Transverse colon (tissue), 4 donors: ENCODE measurements around the gene ANKS1A. TPM values are rescaled to one million over a fixed set of nuclear protein-coding genes. Genes with fewer than 3 reads are reported as not detected.

Experiments
- DNase-seq: peaks from one replicate; pipeline ENCODE4 v3.0.0-alpha.2; 2019
- H3K27ac ChIP-seq, 4 donors: fragments of 200-600 bp; sonication (generic); 2 replicates each; pipeline ENCODE4 v1.5.1; 2016 to 2018; ENCODE audit warnings: inconsistent platforms in 4 of 4
- H3K27me3 ChIP-seq: fragments of 200-600 bp; sonication (generic); 2 replicates; pipeline ENCODE4 v1.5.1; 2017; ENCODE audit warnings: inconsistent platforms
- H3K36me3 ChIP-seq, 4 donors: fragments of 200-600 bp; sonication (generic); 2 replicates each; pipeline ENCODE4 v1.5.1; 2017 to 2019; ENCODE audit warnings: inconsistent platforms in 4 of 4
- H3K4me1 ChIP-seq, 4 donors: fragments of 200-600 bp; sonication (generic); 2 replicates each; pipeline ENCODE4 v1.5.1; 2017 to 2020; ENCODE audit warnings: inconsistent platforms in 4 of 4
- H3K4me3 ChIP-seq, 4 donors: fragments of 200-600 bp; sonication (generic); 1 replicate in 1 of 4; 2 replicates in 3 of 4; pipeline versions ENCODE4 v1.5.1 to v1.6.1; 2017 to 2019; ENCODE audit warnings: inconsistent platforms in 4 of 4
- H3K9me3 ChIP-seq, 2 donors: fragments of 200-600 bp; sonication (generic); 2 replicates each; pipeline ENCODE4 v1.5.1; 2017 to 2019; ENCODE audit warnings: inconsistent platforms in 2 of 2
- CTCF ChIP-seq, 5 experiments: fragments of 200-600 bp in 3 of 5; fragments of 450-650 bp in 2 of 5; sonication (generic) in 3 of 5; IDR thresholded peaks; 1 replicate in 2 of 5; 2 replicates in 3 of 5; pipeline ENCODE4 v1.5.1; 2016 to 2017; ENCODE audit warnings: antibody characterized with exemption in 5 of 5, inconsistent platforms in 3 of 5, mild to moderate bottlenecking in 2 of 5, moderate library complexity in 1 of 5
- EP300 ChIP-seq: sonication (generic); formaldehyde crosslinking; IDR thresholded peaks from one replicate; pipeline ENCODE4 v1.6.1; 2017; ENCODE audit warnings: antibody characterized with exemption, low read depth
- POLR2A ChIP-seq: fragments of 450-650 bp; IDR thresholded peaks from one replicate; pipeline ENCODE4 v1.6.1; 2016; ENCODE audit warnings: antibody characterized with exemption, mild to moderate bottlenecking, moderate library complexity
- POLR2AphosphoS5 ChIP-seq, 3 donors: sonication (generic); formaldehyde crosslinking; IDR thresholded peaks; one replicate each; pipeline ENCODE4 v1.6.1; 2016; ENCODE audit warnings: antibody characterized with exemption in 3 of 3
- WGBS, 2 donors: methylation state at CpG; one replicate each; pipeline ENCODE4 v1.1.5; 2018; ENCODE audit warnings: low coverage in 1 of 2; 5-methylcytosine and 5-hydroxymethylcytosine counted together
- in situ Hi-C, 4 donors: fragments of 200-750 bp; cut with MboI; loops; one replicate each; pipeline versions ENCODE4 v1.15.0 to v1.15.1; 2017; ENCODE audit warnings: low sequenced_read_pairs in 3 of 4, low pct_ligation_motif_present in 1 of 4, low pct_unique_long_range_greater_than_20kb in 1 of 4
- intact Hi-C: fragments of 100-400 bp; cut with DNase I; formaldehyde crosslinking; loops from one replicate; pipeline ENCODE4 v1.15.1; 2023; ENCODE audit warnings: low total_unique reads
- total RNA-seq, 4 donors: library from RNA; depleted of rRNA; stranded (reverse); fragments of >200 nt; gene quantifications; one replicate each; pipeline ENCODE4 v1.1.0, GENCODE V29; 2016

ANKS1A gene
- total RNA-seq, 4 donors from 2014 or later, result 37.5 to 44.0 (median 38.9) TPM

DNA sequence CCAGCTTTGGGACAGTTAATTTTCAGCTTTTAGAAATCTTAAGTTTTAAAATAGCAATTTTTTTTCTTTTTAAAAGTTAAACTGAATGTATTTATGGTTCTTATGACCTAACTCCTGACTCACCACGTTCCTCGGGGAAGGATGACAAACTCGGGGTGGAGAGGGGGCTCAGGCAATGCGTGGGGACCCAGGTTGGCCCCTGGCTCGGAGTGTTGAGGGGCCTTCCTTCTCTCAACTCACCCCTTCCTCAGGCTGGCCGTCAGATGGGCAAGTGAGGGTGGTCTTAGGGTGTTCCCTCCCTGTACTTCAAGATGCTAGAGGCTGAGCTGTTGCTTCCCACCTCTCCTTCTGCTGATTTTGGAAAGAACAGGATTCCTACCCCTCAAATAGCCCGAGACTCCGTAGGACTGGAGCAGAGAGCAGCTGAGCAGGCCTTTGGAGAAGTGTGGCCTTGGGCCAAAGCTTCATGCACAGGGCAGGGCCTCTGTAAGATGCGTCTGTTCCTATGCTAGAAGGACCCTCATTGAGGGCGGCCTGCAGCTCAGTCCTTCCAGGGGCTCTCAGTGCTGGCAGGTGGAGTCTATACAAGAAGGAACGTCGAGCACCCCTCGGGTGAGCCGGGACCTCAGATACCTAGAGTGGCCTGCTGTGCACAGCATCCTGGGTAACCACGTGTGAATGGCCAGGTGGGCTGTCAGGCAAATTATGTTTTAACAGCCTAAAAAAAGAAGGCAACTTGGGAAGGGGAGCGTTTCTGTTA, 172.8 kb downstream of the ANKS1A start:
- Histone ChIP-seq H3K27ac (no peak overlapping the region), H3K27me3 (no peaks in the 10 kb centered on the region), H3K9me3 (no peaks in the 10 kb centered on the region), H3K4me1 (peaks cover 0 to 8% (median 3%) of the 10 kb centered on the region in 4 donors), H3K4me3 (no peak overlapping the region), H3K36me3 (peaks cover 0 to 29% (median 11%) of the 10 kb centered on the region in 4 donors)
- intact Hi-C loops (no loop called here), in situ Hi-C loops (no loop called here)
- DNase-seq, result no peak
- WGBS, 2 donors, result 87% methylated on average over 16 of the region's 16 CpGs; no CpG with 5 or more reads in 1 of the 2 donors
- TF ChIP-seq POLR2A, result no peak
- TF ChIP-seq EP300, result no peak
- TF ChIP-seq POLR2AphosphoS5 (IDR thresholded peaks at IDR 0.05), result no peak
- TF ChIP-seq CTCF (IDR thresholded peaks at IDR 0.05), result no peak

GRCh38 chr6:35062676-35063574, 173.9 kb downstream of the ANKS1A start:
- 83 to 85% methylated on average over 4 to 14 of the region's 14 CpGs for WGBS, 2 donors
- peaks cover 0 to 29% (median 11%) of the 10 kb centered on the region in 4 donors for H3K36me3 ChIP-seq
- H3K9me3 ChIP-seq, result no peaks in the 10 kb centered on the region
- no peak overlapping the region for H3K4me3 ChIP-seq
- H3K27ac ChIP-seq, result no peak overlapping the region
- no peak for DNase-seq
- in situ Hi-C loops (no loop called here), intact Hi-C loops (no loop called here)
- no peak for TF ChIP-seq POLR2AphosphoS5 (IDR thresholded peaks at IDR 0.05)
- TF ChIP-seq POLR2A, result no peak
- TF ChIP-seq EP300, result no peak
- no peak for TF ChIP-seq CTCF (IDR thresholded peaks at IDR 0.05)
- H3K4me1 ChIP-seq, result peaks cover 0 to 5% (median 2%) of the 10 kb centered on the region in 4 donors
- no peaks in the 10 kb centered on the region for H3K27me3 ChIP-seq

DNA sequence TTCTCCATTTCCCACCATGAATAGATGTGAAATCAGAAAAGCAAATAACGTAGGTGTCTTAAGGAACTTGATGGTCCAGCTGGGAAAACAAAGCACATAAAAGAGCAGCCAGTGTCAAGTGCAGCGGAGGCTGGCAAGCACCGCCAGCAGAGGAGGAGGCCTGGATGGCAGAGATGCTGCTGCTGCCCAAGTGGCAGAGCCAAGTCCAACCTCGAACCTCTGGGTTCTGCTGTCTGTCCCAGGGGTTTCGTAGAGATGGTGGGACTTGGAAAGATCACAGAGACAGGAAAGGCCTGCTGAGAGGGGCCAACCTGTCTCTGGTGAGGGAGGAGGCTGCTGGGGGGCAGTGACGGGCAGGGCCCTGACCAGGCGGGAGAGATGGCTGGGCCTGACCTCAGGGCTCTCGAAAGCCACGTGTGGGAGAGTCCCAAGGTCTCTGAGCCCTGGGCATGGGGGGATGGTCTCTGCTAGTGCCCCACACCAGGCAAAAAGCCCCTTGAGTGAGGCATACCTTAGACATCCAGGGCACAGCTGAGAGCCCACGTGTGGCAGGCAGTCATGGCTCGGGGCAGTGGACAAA, 174.7 kb downstream of the ANKS1A start:
- H3K4me1 ChIP-seq, result peaks cover 0 to 5% (median 2%) of the 10 kb centered on the region in 4 donors
- no peak overlapping the region for H3K4me3 ChIP-seq
- in situ Hi-C loops (no loop called here), intact Hi-C loops (no loop called here)
- H3K36me3 ChIP-seq, result peaks cover 0 to 29% (median 11%) of the 10 kb centered on the region in 4 donors
- H3K9me3 ChIP-seq, result no peaks in the 10 kb centered on the region
- no peak for DNase-seq
- TF ChIP-seq POLR2AphosphoS5 (IDR thresholded peaks at IDR 0.05) (no peak), EP300 (no peak), CTCF (IDR thresholded peaks at IDR 0.05) (no peak), POLR2A (no peak)
- H3K27ac ChIP-seq, result peak overlapping the region in 2 of 4 donors; percentile 10 to 31
- H3K27me3 ChIP-seq, result no peaks in the 10 kb centered on the region
- WGBS, 2 donors, result 77 to 92% methylated on average over 4 to 9 of the region's 11 CpGs

- TF ChIP-seq POLR2AphosphoS5 (IDR thresholded peaks at IDR 0.05) (no peak), POLR2A (no peak), EP300 (no peak), CTCF (IDR thresholded peaks at IDR 0.05) (no peak)
- peak overlapping the region in 3 of 4 donors; percentile 10 to 31 (median 31) for H3K27ac ChIP-seq
- intact Hi-C loops, result no loop called here
- peaks cover 0 to 5% (median 2%) of the 10 kb centered on the region in 4 donors for H3K4me1 ChIP-seq
- H3K4me3 ChIP-seq, result no peak overlapping the region
- no peaks in the 10 kb centered on the region for H3K27me3 ChIP-seq
- H3K36me3 ChIP-seq, result peaks cover 0 to 29% (median 9%) of the 10 kb centered on the region in 4 donors
- no peaks in the 10 kb centered on the region for H3K9me3 ChIP-seq
- DNase-seq, result no peak
- WGBS, 2 donors, result 78% methylated on average over 8 of the region's 8 CpGs; no CpG with 5 or more reads in 1 of the 2 donors
- in situ Hi-C loops, result no loop called here
These were observed 175.2 kb downstream of the ANKS1A start for GRCh38 chr6:35064290-35064689.
